AG09319 (cell line): ENCODE results near the gene THAP10.

ENCODE experiments used
- DNase-seq: peaks from one replicate; pipeline ENCODE4 v3.0.0-alpha.2; 2010; ENCODE audit warnings: low read depth; ENCODE audit errors: extremely low read depth
- CTCF ChIP-seq: IDR thresholded peaks from 2 replicates; pipeline ENCODE4 v1.5.1; 2011; ENCODE audit warnings: low read depth, mild to moderate bottlenecking, inconsistent platforms, low read length, moderate library complexity

The THAP10 gene

GRCh38 chr15:70833861-70834765, 58.1 kb downstream of the THAP10 start:
- no peak for TF ChIP-seq CTCF
- peak; percentile 83 for DNase-seq

- no peak for DNase-seq
- TF ChIP-seq CTCF: no peak
Observed at GRCh38 chr15:70833422-70833821, 58.8 kb downstream of the THAP10 start.

GRCh38 chr15:70832176-70832575, 60.1 kb downstream of the THAP10 start:
- DNase-seq: no peak
- no peak for TF ChIP-seq CTCF
